ENCODE measurements around the gene KIF21B.

Gene KIF21B

GRCh38 chr1:201001962-201002361 lies 21.6 kb downstream of the KIF21B start:
- H3K36me3 ChIP-seq (ENCODE audit: insufficient read depth, low read length), result no peaks in the 10 kb centered on the region; the same call in 1 of the 2 replicates

GRCh38 chr1:201000391-201000790 lies 23.1 kb downstream of the KIF21B start:
- H3K4me1 ChIP-seq (ENCODE audit: insufficient read depth, low read length, severe bottlenecking), result no peaks in the 10 kb centered on the region
- no peaks in the 10 kb centered on the region for H3K9me3 ChIP-seq (ENCODE audit: low read length)
- H3K4me2 ChIP-seq (ENCODE audit: low read length), result no peak overlapping the region
- H3K9me2 ChIP-seq (ENCODE audit: low read depth, low read length), result no peaks in the 10 kb centered on the region
- H3K27me3 ChIP-seq (ENCODE audit: insufficient read depth, low read length), result no peaks in the 10 kb centered on the region
- TF ChIP-seq CTCF (IDR thresholded peaks at IDR 0.05; ENCODE audit: low read length) (no peak), EZH2 (IDR thresholded peaks at IDR 0.05; ENCODE audit: borderline replicate concordance, low read length) (no peak)
- H3K36me3 ChIP-seq (ENCODE audit: insufficient read depth, low read length), result no peaks in the 10 kb centered on the region; the same call in none of the 2 replicates
- H4K20me1 ChIP-seq (ENCODE audit: insufficient read depth, low read length), result no peaks in the 10 kb centered on the region
- H3K9ac ChIP-seq (ENCODE audit: low read length), result no peak overlapping the region
- H3K4me3 ChIP-seq (ENCODE audit: low read depth, low read length, poor library complexity, severe bottlenecking), result no peak overlapping the region
- H2AFZ ChIP-seq (ENCODE audit: low read length), result no peak overlapping the region
- H3K27ac ChIP-seq (ENCODE audit: low read depth, low read length, poor library complexity, severe bottlenecking), result no peak overlapping the region
- no peaks in the 10 kb centered on the region for H3K79me2 ChIP-seq (ENCODE audit: insufficient read depth, low read length)
- H3F3A ChIP-seq (ENCODE audit: insufficient read depth, low read length), result no peaks in the 10 kb centered on the region

More at GRCh38 chr1:201001962-201002361, 21.6 kb downstream of the KIF21B start:
- Histone ChIP-seq H3K4me1 (ENCODE audit: insufficient read depth, low read length, severe bottlenecking) (no peaks in the 10 kb centered on the region), H3K9ac (ENCODE audit: low read length) (no peak overlapping the region), H2AFZ (ENCODE audit: low read length) (no peak overlapping the region), H3K27ac (ENCODE audit: low read depth, low read length, poor library complexity, severe bottlenecking) (no peak overlapping the region), H3K79me2 (ENCODE audit: insufficient read depth, low read length) (no peaks in the 10 kb centered on the region), H3K4me2 (ENCODE audit: low read length) (no peak overlapping the region), H3K27me3 (ENCODE audit: insufficient read depth, low read length) (no peaks in the 10 kb centered on the region), H3K9me2 (ENCODE audit: low read depth, low read length) (no peaks in the 10 kb centered on the region), H3K9me3 (ENCODE audit: low read length) (no peaks in the 10 kb centered on the region), H3F3A (ENCODE audit: insufficient read depth, low read length) (no peaks in the 10 kb centered on the region), H3K4me3 (ENCODE audit: low read depth, low read length, poor library complexity, severe bottlenecking) (no peak overlapping the region), H4K20me1 (ENCODE audit: insufficient read depth, low read length) (no peaks in the 10 kb centered on the region)
- TF ChIP-seq CTCF (IDR thresholded peaks at IDR 0.05; ENCODE audit: low read length) (no peak), EZH2 (IDR thresholded peaks at IDR 0.05; ENCODE audit: borderline replicate concordance, low read length) (no peak)

- H3K9ac ChIP-seq (ENCODE audit: low read length), result no peak overlapping the region
- H3K27me3 ChIP-seq (ENCODE audit: insufficient read depth, low read length), result no peaks in the 10 kb centered on the region
- H3F3A ChIP-seq (ENCODE audit: insufficient read depth, low read length), result no peaks in the 10 kb centered on the region
- H3K79me2 ChIP-seq (ENCODE audit: insufficient read depth, low read length), result no peaks in the 10 kb centered on the region
- H3K4me2 ChIP-seq (ENCODE audit: low read length), result no peak overlapping the region
- H3K9me3 ChIP-seq (ENCODE audit: low read length), result no peaks in the 10 kb centered on the region
- H4K20me1 ChIP-seq (ENCODE audit: insufficient read depth, low read length), result no peaks in the 10 kb centered on the region
- H3K9me2 ChIP-seq (ENCODE audit: low read depth, low read length), result no peaks in the 10 kb centered on the region
- no peaks in the 10 kb centered on the region; the same call in none of the 2 replicates for H3K36me3 ChIP-seq (ENCODE audit: insufficient read depth, low read length)
- H3K4me3 ChIP-seq (ENCODE audit: low read depth, low read length, poor library complexity, severe bottlenecking), result no peak overlapping the region
- H3K4me1 ChIP-seq (ENCODE audit: insufficient read depth, low read length, severe bottlenecking), result no peaks in the 10 kb centered on the region
- H3K27ac ChIP-seq (ENCODE audit: low read depth, low read length, poor library complexity, severe bottlenecking), result no peak overlapping the region
- H2AFZ ChIP-seq (ENCODE audit: low read length), result no peak overlapping the region
- TF ChIP-seq CTCF (IDR thresholded peaks at IDR 0.05; ENCODE audit: low read length) (no peak), EZH2 (IDR thresholded peaks at IDR 0.05; ENCODE audit: borderline replicate concordance, low read length) (no peak)
These were observed 23.8 kb downstream of the KIF21B start for GRCh38 chr1:200999667-201000066.

Data from OCI-LY1 (cell line).